Nephron (organoid): Measurements from ENCODE around the gene EDN1.

ENCODE experiments used
- H3K27ac Mint-ChIP-seq, 3 experiments: 2 replicates each; pipeline ENCODE4 v1.8.0; 2020; ENCODE audit warnings: mixed read lengths in 3 of 3, mild to moderate bottlenecking in 2 of 3, moderate library complexity in 1 of 3
- H3K27me3 Mint-ChIP-seq: 2 replicates; pipeline ENCODE4 v1.8.0; 2021; ENCODE audit warnings: low read depth, mild to moderate bottlenecking, moderate library complexity, mixed read lengths
- H3K36me3 Mint-ChIP-seq: 2 replicates; pipeline ENCODE4 v1.8.0; 2020; ENCODE audit warnings: low read depth, mixed read lengths
- H3K4me1 Mint-ChIP-seq: 2 replicates; pipeline ENCODE4 v1.8.0; 2020; ENCODE audit warnings: mixed read lengths
- H3K4me3 Mint-ChIP-seq, 3 experiments: 2 replicates each; pipeline ENCODE4 v1.8.0; 2020; ENCODE audit warnings: mild to moderate bottlenecking in 3 of 3, mixed read lengths in 3 of 3, moderate library complexity in 2 of 3
- H3K9me3 Mint-ChIP-seq: 2 replicates; pipeline ENCODE4 v1.8.0; 2020; ENCODE audit warnings: mixed read lengths
- TF ChIP-seq, protein P1 (sequence below), 3 experiments: fragments of 200-600 bp; sonication (generic); IDR thresholded peaks; one replicate each; pipeline ENCODE4 v1.5.0; 2021; ENCODE audit warnings: antibody characterized with exemption in 3 of 3; ENCODE audit not compliant: unreplicated experiment in 3 of 3

Gene EDN1

DNA sequence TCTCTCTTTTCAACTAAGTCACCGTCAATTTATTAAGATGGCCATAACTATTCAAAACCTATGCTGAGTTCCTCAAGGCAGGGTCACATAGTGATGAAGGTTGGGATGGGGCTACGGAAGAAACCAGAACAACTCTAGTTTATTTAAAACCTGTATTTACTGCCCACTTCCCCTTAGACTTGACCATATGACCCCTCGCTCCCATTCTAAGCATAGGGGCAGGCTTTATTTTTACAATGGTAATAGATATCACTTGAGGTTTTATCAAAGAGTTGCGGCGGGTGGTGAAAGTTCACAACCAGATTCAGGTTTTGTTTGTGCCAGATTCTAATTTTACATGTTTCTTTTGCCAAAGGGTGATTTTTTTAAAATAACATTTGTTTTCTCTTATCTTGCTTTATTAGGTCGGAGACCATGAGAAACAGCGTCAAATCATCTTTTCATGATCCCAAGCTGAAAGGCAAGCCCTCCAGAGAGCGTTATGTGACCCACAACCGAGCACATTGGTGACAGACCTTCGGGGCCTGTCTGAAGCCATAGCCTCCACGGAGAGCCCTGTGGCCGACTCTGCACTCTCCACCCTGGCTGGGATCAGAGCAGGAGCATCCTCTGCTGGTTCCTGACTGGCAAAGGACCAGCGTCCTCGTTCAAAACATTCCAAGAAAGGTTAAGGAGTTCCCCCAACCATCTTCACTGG, 5.5 kb downstream of the EDN1 start:
- Mint-ChIP-seq H3K27me3 (peaks cover 43% of the 10 kb centered on the region), H3K27ac (peak overlapping the region in 1 of 3 experiments; percentile 61), H3K36me3 (no peaks in the 10 kb centered on the region), H3K4me1 (peaks cover 6% of the 10 kb centered on the region), H3K9me3 (no peaks in the 10 kb centered on the region), H3K4me3 (no peak overlapping the region)
- TF ChIP-seq, protein P1, sequence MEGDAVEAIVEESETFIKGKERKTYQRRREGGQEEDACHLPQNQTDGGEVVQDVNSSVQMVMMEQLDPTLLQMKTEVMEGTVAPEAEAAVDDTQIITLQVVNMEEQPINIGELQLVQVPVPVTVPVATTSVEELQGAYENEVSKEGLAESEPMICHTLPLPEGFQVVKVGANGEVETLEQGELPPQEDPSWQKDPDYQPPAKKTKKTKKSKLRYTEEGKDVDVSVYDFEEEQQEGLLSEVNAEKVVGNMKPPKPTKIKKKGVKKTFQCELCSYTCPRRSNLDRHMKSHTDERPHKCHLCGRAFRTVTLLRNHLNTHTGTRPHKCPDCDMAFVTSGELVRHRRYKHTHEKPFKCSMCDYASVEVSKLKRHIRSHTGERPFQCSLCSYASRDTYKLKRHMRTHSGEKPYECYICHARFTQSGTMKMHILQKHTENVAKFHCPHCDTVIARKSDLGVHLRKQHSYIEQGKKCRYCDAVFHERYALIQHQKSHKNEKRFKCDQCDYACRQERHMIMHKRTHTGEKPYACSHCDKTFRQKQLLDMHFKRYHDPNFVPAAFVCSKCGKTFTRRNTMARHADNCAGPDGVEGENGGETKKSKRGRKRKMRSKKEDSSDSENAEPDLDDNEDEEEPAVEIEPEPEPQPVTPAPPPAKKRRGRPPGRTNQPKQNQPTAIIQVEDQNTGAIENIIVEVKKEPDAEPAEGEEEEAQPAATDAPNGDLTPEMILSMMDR (IDR thresholded peaks at IDR 0.05; ENCODE audit: unreplicated experiment in 3 of 3) = no peak

DNA sequence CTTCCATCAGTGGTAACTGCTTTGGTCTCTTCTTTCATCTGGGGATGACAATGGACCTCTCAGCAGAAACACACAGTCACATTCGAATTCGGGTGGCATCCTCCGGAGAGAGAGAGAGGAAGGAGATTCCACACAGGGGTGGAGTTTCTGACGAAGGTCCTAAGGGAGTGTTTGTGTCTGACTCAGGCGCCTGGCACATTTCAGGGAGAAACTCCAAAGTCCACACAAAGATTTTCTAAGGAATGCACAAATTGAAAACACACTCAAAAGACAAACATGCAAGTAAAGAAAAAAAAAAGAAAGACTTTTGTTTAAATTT, 6.1 kb downstream of the EDN1 start:
- TF ChIP-seq, protein P1 (IDR thresholded peaks at IDR 0.05; ENCODE audit: unreplicated experiment in 3 of 3) = no peak
- peaks cover 40% of the 10 kb centered on the region for H3K27me3 Mint-ChIP-seq
- H3K4me3 Mint-ChIP-seq = no peak overlapping the region
- peaks cover 6% of the 10 kb centered on the region for H3K4me1 Mint-ChIP-seq
- peak overlapping the region in 2 of 3 experiments; percentile 27 to 61 for H3K27ac Mint-ChIP-seq
- H3K36me3 Mint-ChIP-seq = no peaks in the 10 kb centered on the region
- H3K9me3 Mint-ChIP-seq = no peaks in the 10 kb centered on the region

DNA sequence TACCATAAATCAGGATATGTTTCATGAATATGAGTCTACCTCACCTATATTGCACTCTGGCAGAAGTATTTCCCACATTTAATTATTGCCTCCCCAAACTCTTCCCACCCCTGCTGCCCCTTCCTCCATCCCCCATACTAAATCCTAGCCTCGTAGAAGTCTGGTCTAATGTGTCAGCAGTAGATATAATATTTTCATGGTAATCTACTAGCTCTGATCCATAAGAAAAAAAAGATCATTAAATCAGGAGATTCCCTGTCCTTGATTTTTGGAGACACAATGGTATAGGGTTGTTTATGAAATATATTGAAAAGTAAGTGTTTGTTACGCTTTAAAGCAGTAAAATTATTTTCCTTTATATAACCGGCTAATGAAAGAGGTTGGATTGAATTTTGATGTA, 6.4 kb downstream of the EDN1 start:
- no peaks in the 10 kb centered on the region for H3K36me3 Mint-ChIP-seq
- no peaks in the 10 kb centered on the region for H3K9me3 Mint-ChIP-seq
- peaks cover 37% of the 10 kb centered on the region for H3K27me3 Mint-ChIP-seq
- H3K4me1 Mint-ChIP-seq = peaks cover 6% of the 10 kb centered on the region
- peak overlapping the region in 2 of 3 experiments; percentile 27 to 61 for H3K27ac Mint-ChIP-seq
- TF ChIP-seq, protein P1 (IDR thresholded peaks at IDR 0.05; ENCODE audit: unreplicated experiment in 3 of 3) = no peak
- no peak overlapping the region for H3K4me3 Mint-ChIP-seq

DNA sequence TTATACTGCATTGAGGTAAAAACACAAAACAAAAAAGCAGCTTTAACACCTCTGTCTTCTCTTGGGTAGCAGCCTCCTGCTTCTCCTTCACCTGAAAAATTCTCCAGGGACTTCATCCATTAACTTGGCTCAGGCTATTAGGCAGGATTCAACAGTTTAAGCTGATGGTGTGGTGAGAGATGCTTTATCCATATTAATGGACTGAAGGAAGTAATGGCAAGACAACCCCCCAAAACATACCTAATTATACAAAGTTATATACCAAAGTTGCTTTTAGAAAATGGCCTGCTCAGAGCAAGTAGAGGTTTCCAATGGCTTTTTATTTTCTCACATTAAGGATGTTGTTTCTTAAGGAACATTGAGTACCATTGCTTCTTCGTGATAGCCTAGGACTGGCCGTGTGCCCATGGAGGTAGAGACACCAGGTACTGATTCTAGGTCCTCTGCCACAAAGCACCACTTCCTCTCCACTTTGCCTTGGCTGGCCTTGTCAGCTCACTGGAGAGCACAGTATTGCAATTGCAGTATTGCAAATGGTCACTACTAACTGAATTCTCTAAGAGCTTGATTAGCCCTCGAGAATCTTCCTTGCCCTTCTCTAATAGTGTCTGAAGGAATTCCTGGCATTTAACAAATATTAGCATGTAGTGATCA, 7.3 kb downstream of the EDN1 start:
- Mint-ChIP-seq H3K4me1 (peaks cover under 1% of the 10 kb centered on the region), H3K9me3 (no peaks in the 10 kb centered on the region), H3K27me3 (peaks cover 28% of the 10 kb centered on the region), H3K36me3 (no peaks in the 10 kb centered on the region), H3K4me3 (no peak overlapping the region), H3K27ac (no peak overlapping the region)
- TF ChIP-seq, protein P1 (IDR thresholded peaks at IDR 0.05; ENCODE audit: unreplicated experiment in 3 of 3) = no peak

DNA sequence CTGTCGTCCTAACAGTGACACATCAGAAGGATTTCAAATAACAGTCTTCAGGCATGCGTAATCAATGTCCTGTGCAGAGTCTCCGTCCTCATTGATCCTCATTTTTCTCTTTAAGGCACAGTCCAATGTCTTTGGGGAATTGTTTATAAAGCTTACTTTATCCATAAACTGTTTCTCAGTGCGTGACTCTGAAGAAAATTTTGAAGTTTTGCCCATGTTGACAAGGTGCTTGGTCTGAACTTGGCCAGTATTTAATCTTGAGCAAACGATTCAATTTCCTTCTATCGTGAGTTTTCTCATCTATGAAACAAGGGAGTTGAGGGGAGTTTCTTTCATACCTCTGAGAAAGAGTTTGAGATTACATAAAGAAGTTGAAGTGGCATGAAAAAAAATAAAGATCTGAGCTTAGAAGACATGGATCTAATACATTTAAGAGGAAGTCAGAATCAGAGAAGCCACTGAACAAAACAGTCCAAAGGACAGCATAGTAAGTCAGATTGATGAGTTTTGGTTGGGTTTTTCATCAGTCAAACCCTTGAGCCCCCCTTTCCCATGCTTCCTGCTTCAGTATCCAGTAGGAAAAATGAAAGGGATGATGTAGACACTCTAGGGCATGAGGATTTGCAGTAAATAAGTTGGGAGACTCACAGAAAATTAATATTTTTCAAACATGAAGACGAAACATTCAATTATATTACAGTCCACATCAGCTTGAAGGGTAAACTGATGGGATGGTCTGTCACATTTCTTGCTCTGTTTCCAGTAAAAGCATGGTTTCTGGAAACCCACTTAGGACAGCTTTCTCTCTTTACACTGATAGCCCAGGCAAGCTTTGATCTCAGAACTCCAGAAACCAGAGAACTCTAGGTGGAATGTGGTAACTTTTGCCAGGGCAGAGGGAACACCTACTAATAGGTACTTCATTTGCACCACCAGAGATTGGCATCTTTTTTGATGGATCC, 8.1 kb downstream of the EDN1 start:
- no peaks in the 10 kb centered on the region for H3K9me3 Mint-ChIP-seq
- no peaks in the 10 kb centered on the region for H3K36me3 Mint-ChIP-seq
- no peak overlapping the region for H3K27ac Mint-ChIP-seq
- no peak overlapping the region for H3K4me3 Mint-ChIP-seq
- TF ChIP-seq, protein P1 (IDR thresholded peaks at IDR 0.05; ENCODE audit: unreplicated experiment in 3 of 3) = no peak
- H3K4me1 Mint-ChIP-seq = no peaks in the 10 kb centered on the region
- peaks cover 20% of the 10 kb centered on the region for H3K27me3 Mint-ChIP-seq
